Medulla oblongata (tissue), 1 donor: ENCODE results near the gene AKIRIN2.
"Not testable (repeated sequence)": the region's sequence is repeated elsewhere in the genome, so short reads cannot be mapped to it uniquely, and the experiment has no call there.

Experiments
- DNase-seq: peaks from one replicate; pipeline ENCODE4 v3.0.0-alpha.2; 2015; ENCODE audit errors: extremely low spot score

AKIRIN2 gene

GRCh38 chr6:87718662-87719433, 16.8 kb upstream of the AKIRIN2 start:
- DNase-seq: no peak

GRCh38 chr6:87716928-87717614, 15.0 kb upstream of the AKIRIN2 start:
- peak; percentile 69 for DNase-seq

GRCh38 chr6:87714093-87714842, 12.2 kb upstream of the AKIRIN2 start:
- no peak for DNase-seq

- not testable (repeated sequence) for DNase-seq
Measured at GRCh38 chr6:87712713-87713112, 10.7 kb upstream of the AKIRIN2 start.

GRCh38 chr6:87710090-87710489, 8.1 kb upstream of the AKIRIN2 start:
- DNase-seq: no peak

- not testable (repeated sequence) for DNase-seq
Measured at GRCh38 chr6:87708581-87709427, 6.8 kb upstream of the AKIRIN2 start.

GRCh38 chr6:87706187-87706966, 4.3 kb upstream of the AKIRIN2 start:
- DNase-seq: no peak

GRCh38 chr6:87705070-87705691, 3.1 kb upstream of the AKIRIN2 start:
- no peak for DNase-seq

GRCh38 chr6:87703039-87703438, 1.0 kb upstream of the AKIRIN2 start:
- not testable (repeated sequence) for DNase-seq

GRCh38 chr6:87702589-87702945, 534 bp upstream of the AKIRIN2 start:
- peak; percentile 51 for DNase-seq

GRCh38 chr6:87701344-87701675, 723 bp downstream of the AKIRIN2 start:
- DNase-seq: no peak

GRCh38 chr6:87700397-87701343, 1.4 kb downstream of the AKIRIN2 start:
- DNase-seq: peak; percentile 68

GRCh38 chr6:87699576-87699975, 2.5 kb downstream of the AKIRIN2 start:
- DNase-seq: peak; percentile 25

GRCh38 chr6:87698547-87699006, 3.5 kb downstream of the AKIRIN2 start:
- DNase-seq: peak; percentile 72

GRCh38 chr6:87697581-87698546, 4.2 kb downstream of the AKIRIN2 start:
- peak; percentile 86 for DNase-seq

GRCh38 chr6:87696817-87697216, 5.2 kb downstream of the AKIRIN2 start:
- not testable (repeated sequence) for DNase-seq

GRCh38 chr6:87692086-87692485, 9.9 kb downstream of the AKIRIN2 start:
- DNase-seq: no peak

GRCh38 chr6:87690441-87690840, 11.6 kb downstream of the AKIRIN2 start:
- no peak for DNase-seq
